Measurements from ENCODE around the gene VGLL3.
"Not testable (repeated sequence)": the region's sequence is repeated elsewhere in the genome, so short reads cannot be mapped to it uniquely, and the experiment has no call there.

Gene VGLL3

GRCh38 chr3:86990734-86991481 is at the start of gene VGLL3:
VGLL3 (minus strand) TSS chr3:86991149; CDS start chr3:86990743, 406 bp downstream.
- Histone ChIP-seq H3K27ac (peak within 1 kb of the TSS; percentile 21; the same call in 1 of the 2 replicates), H3K36me3 (ENCODE audit: insufficient read depth, low read length) (no peaks in the 10 kb centered on the region), H3K9ac (ENCODE audit: insufficient read length) (peak within 1 kb of the TSS; percentile 61), H3K4me3 (peak within 1 kb of the TSS; percentile 87), H3K9me3 (ENCODE audit: low read depth, low read length) (no peaks in the 10 kb centered on the region)
- TF ChIP-seq FOXP2 (optimal IDR thresholded peaks at IDR 0.05; ENCODE audit: control extremely low read depth, extremely low read length, insufficient read depth): no peak
- no peak; the same call in 1 of the 2 replicates for TF ChIP-seq POLR2AphosphoS5 (IDR thresholded peaks at IDR 0.05; ENCODE audit: borderline replicate concordance, low read depth, low read length)
- TF ChIP-seq EZH2 (IDR thresholded peaks at IDR 0.05): no peak
- no peak for DNase-seq (ENCODE audit: low read depth, low spot score)

GRCh38 chr3:87037652-87038051 is 46.7 kb upstream of the VGLL3 start:
- Histone ChIP-seq H3K9me3 (ENCODE audit: low read depth, low read length) (no peaks in the 10 kb centered on the region), H3K4me3 (no peak overlapping the region), H3K36me3 (ENCODE audit: insufficient read depth, low read length) (no peaks in the 10 kb centered on the region), H3K9ac (ENCODE audit: insufficient read length) (no peak overlapping the region), H3K27ac (no peak overlapping the region)
- TF ChIP-seq EZH2 (IDR thresholded peaks at IDR 0.05) (no peak), POLR2AphosphoS5 (IDR thresholded peaks at IDR 0.05; ENCODE audit: borderline replicate concordance, low read depth, low read length) (no peak), FOXP2 (optimal IDR thresholded peaks at IDR 0.05; ENCODE audit: control extremely low read depth, extremely low read length, insufficient read depth) (no peak)
- no peak for DNase-seq (ENCODE audit: low read depth, low spot score)

- Histone ChIP-seq H3K4me3 (no peak overlapping the region), H3K9ac (ENCODE audit: insufficient read length) (no peak overlapping the region), H3K27ac (no peak overlapping the region), H3K36me3 (ENCODE audit: insufficient read depth, low read length) (no peaks in the 10 kb centered on the region), H3K9me3 (ENCODE audit: low read depth, low read length) (no peaks in the 10 kb centered on the region)
- no peak for DNase-seq (ENCODE audit: low read depth, low spot score)
- TF ChIP-seq POLR2AphosphoS5 (IDR thresholded peaks at IDR 0.05; ENCODE audit: borderline replicate concordance, low read depth, low read length) (no peak), FOXP2 (optimal IDR thresholded peaks at IDR 0.05; ENCODE audit: control extremely low read depth, extremely low read length, insufficient read depth) (no peak), EZH2 (IDR thresholded peaks at IDR 0.05) (no peak)
Observed at GRCh38 chr3:87036671-87037070, 45.7 kb upstream of the VGLL3 start.

- no peak for DNase-seq (ENCODE audit: low read depth, low spot score)
- Histone ChIP-seq H3K36me3 (ENCODE audit: insufficient read depth, low read length) (no peaks in the 10 kb centered on the region), H3K9ac (ENCODE audit: insufficient read length) (no peak overlapping the region), H3K4me3 (no peak overlapping the region), H3K27ac (no peak overlapping the region), H3K9me3 (ENCODE audit: low read depth, low read length) (no peaks in the 10 kb centered on the region)
- TF ChIP-seq FOXP2 (optimal IDR thresholded peaks at IDR 0.05; ENCODE audit: control extremely low read depth, extremely low read length, insufficient read depth): no peak
- no peak for TF ChIP-seq POLR2AphosphoS5 (IDR thresholded peaks at IDR 0.05; ENCODE audit: borderline replicate concordance, low read depth, low read length)
- no peak for TF ChIP-seq EZH2 (IDR thresholded peaks at IDR 0.05)
Observed at GRCh38 chr3:87035339-87035738, 44.4 kb upstream of the VGLL3 start.

- no peak for DNase-seq (ENCODE audit: low read depth, low spot score)
- Histone ChIP-seq H3K9me3 (ENCODE audit: low read depth, low read length) (no peaks in the 10 kb centered on the region), H3K4me3 (no peak overlapping the region), H3K9ac (ENCODE audit: insufficient read length) (no peak overlapping the region), H3K36me3 (ENCODE audit: insufficient read depth, low read length) (no peaks in the 10 kb centered on the region), H3K27ac (no peak overlapping the region)
- TF ChIP-seq FOXP2 (optimal IDR thresholded peaks at IDR 0.05; ENCODE audit: control extremely low read depth, extremely low read length, insufficient read depth) (no peak), POLR2AphosphoS5 (IDR thresholded peaks at IDR 0.05; ENCODE audit: borderline replicate concordance, low read depth, low read length) (no peak), EZH2 (IDR thresholded peaks at IDR 0.05) (no peak)
Observed at GRCh38 chr3:87033205-87033604, 42.3 kb upstream of the VGLL3 start.

- no peak overlapping the region for H3K9ac ChIP-seq (ENCODE audit: insufficient read length)
- no peak for TF ChIP-seq FOXP2 (optimal IDR thresholded peaks at IDR 0.05; ENCODE audit: control extremely low read depth, extremely low read length, insufficient read depth)
- TF ChIP-seq POLR2AphosphoS5 (IDR thresholded peaks at IDR 0.05; ENCODE audit: borderline replicate concordance, low read depth, low read length): no peak
- TF ChIP-seq EZH2 (IDR thresholded peaks at IDR 0.05): no peak
- H3K4me3 ChIP-seq: no peak overlapping the region
- H3K36me3 ChIP-seq (ENCODE audit: insufficient read depth, low read length): no peaks in the 10 kb centered on the region
- DNase-seq (ENCODE audit: low read depth, low spot score): no peak
- H3K9me3 ChIP-seq (ENCODE audit: low read depth, low read length): no peaks in the 10 kb centered on the region
- no peak overlapping the region for H3K27ac ChIP-seq
Observed at GRCh38 chr3:87025661-87026645, 35.0 kb upstream of the VGLL3 start.

GRCh38 chr3:87017370-87017769 is 26.4 kb upstream of the VGLL3 start:
- H3K36me3 ChIP-seq (ENCODE audit: insufficient read depth, low read length); H3K9ac ChIP-seq (ENCODE audit: insufficient read length): not testable (repeated sequence)

GRCh38 chr3:87009271-87009670 is 18.3 kb upstream of the VGLL3 start:
- DNase-seq (ENCODE audit: low read depth, low spot score): no peak
- H3K36me3 ChIP-seq (ENCODE audit: insufficient read depth, low read length): no peaks in the 10 kb centered on the region
- H3K27ac ChIP-seq: no peak overlapping the region
- no peak for TF ChIP-seq EZH2 (IDR thresholded peaks at IDR 0.05)
- TF ChIP-seq FOXP2 (optimal IDR thresholded peaks at IDR 0.05; ENCODE audit: control extremely low read depth, extremely low read length, insufficient read depth): no peak
- no peak for TF ChIP-seq POLR2AphosphoS5 (IDR thresholded peaks at IDR 0.05; ENCODE audit: borderline replicate concordance, low read depth, low read length)
- H3K9ac ChIP-seq (ENCODE audit: insufficient read length): no peak overlapping the region
- no peak overlapping the region for H3K4me3 ChIP-seq
- H3K9me3 ChIP-seq (ENCODE audit: low read depth, low read length): no peaks in the 10 kb centered on the region

More at GRCh38 chr3:87017370-87017769, 26.4 kb upstream of the VGLL3 start:
- H3K27ac ChIP-seq; H3K4me3 ChIP-seq; H3K9me3 ChIP-seq (ENCODE audit: low read depth, low read length); DNase-seq (ENCODE audit: low read depth, low spot score): not testable (repeated sequence)

Data from SK-N-MC (cell line).